Measurements from ENCODE around the gene HBE1. TPM values are rescaled to one million over a fixed set of nuclear protein-coding genes. Genes with fewer than 3 reads are reported as not detected.

Gene HBE1
- total and polyA plus RNA-seq, 9 of the 15 experiments (the other 6 are each of a cell fraction or from before 2014, with no cell fraction given): 612 to 10,250 (median 2,181) TPM

- TF ChIP-seq FOXJ2 (tag; IDR thresholded peaks at IDR 0.05) (no peak), CUX1 (CRISPR knock-in tag; IDR thresholded peaks at IDR 0.05) (no peak), KHSRP (IDR thresholded peaks at IDR 0.05) (no peak), PREB (CRISPR knock-in tag; IDR thresholded peaks at IDR 0.05) (no peak), RFX1 (IDR thresholded peaks at IDR 0.05) (no peak), MYNN (IDR thresholded peaks at IDR 0.05) (no peak), MYNN (CRISPR knock-in tag; IDR thresholded peaks at IDR 0.05) (no peak), DNMT1 (IDR thresholded peaks at IDR 0.05) (no peak), JUN (IDR thresholded peaks at IDR 0.05; ENCODE audit: borderline replicate concordance, low read depth, low read length) (0 out of 2 replicates have a peak, but pooled peaks have one; percentile 15), JUN (CRISPR knock-in tag; IDR thresholded peaks at IDR 0.05; ENCODE audit: borderline replicate concordance) (no peak), RHOXF2B (CRISPR knock-in tag; conservative IDR thresholded peaks at IDR 0.05) (no peak), CLOCK (CRISPR knock-in tag; IDR thresholded peaks at IDR 0.05; ENCODE audit: borderline replicate concordance) (no peak), CXXC5 (CRISPR knock-in tag; IDR thresholded peaks at IDR 0.05) (no peak), CREM (IDR thresholded peaks at IDR 0.05; ENCODE audit: low read depth) (0 out of 2 replicates have a peak, but pooled peaks have one; percentile 6)
- TF ChIP-seq, protein P1, sequence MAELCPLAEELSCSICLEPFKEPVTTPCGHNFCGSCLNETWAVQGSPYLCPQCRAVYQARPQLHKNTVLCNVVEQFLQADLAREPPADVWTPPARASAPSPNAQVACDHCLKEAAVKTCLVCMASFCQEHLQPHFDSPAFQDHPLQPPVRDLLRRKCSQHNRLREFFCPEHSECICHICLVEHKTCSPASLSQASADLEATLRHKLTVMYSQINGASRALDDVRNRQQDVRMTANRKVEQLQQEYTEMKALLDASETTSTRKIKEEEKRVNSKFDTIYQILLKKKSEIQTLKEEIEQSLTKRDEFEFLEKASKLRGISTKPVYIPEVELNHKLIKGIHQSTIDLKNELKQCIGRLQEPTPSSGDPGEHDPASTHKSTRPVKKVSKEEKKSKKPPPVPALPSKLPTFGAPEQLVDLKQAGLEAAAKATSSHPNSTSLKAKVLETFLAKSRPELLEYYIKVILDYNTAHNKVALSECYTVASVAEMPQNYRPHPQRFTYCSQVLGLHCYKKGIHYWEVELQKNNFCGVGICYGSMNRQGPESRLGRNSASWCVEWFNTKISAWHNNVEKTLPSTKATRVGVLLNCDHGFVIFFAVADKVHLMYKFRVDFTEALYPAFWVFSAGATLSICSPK (IDR thresholded peaks at IDR 0.05; ENCODE audit: borderline replicate concordance): no peak
- TF ChIP-seq, protein P2, sequence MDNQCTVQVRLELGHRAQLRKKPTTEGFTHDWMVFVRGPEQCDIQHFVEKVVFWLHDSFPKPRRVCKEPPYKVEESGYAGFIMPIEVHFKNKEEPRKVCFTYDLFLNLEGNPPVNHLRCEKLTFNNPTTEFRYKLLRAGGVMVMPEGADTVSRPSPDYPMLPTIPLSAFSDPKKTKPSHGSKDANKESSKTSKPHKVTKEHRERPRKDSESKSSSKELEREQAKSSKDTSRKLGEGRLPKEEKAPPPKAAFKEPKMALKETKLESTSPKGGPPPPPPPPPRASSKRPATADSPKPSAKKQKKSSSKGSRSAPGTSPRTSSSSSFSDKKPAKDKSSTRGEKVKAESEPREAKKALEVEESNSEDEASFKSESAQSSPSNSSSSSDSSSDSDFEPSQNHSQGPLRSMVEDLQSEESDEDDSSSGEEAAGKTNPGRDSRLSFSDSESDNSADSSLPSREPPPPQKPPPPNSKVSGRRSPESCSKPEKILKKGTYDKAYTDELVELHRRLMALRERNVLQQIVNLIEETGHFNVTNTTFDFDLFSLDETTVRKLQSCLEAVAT (IDR thresholded peaks at IDR 0.05): peak in 1 of 2 experiments; percentile 85; a peak in 3 of 4 replicates
Observed at GRCh38 chr11:5247472-5248192, 22.1 kb downstream of the HBE1 start (continued).

Data from K562 (cell line).